Ramos (cell line): ENCODE data around the gene BMX.

Experiments
- in situ Hi-C: fragments of 300-500 bp; cut with MboI; formaldehyde crosslinking; loops from one replicate; pipeline ENCODE4 v1.14.3; 2022; ENCODE audit warnings: low sequenced_read_pairs; ENCODE audit not compliant: unreplicated experiment

The BMX gene

DNA sequence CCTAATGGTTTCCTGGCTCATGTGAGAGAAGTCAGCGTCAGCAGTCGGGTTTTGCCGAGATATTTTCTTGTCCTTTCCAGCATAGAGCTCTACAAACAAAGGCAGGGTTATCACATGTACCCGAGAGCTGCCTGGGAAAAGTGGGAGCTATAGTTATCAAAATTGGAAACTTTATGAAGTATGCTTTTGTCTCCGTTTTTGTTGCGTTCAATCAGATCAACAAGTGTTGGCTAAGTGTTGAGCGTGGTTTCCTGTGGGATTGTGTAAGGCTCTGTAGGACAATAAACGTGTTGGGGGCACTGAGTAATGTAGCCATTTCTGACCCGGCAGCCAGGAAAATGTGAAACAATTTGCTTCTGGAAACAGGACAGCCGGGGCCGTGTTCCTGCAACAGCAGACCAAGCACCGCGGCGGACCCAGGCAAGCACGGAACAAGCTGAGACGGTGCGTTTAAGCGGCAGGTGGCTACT is at the start of gene BMX:
TSS of gene BMX (plus strand) at position 311 of the 470 bp plus-strand sequence. CDS start 7,547 bp downstream, outside the sequence.
- in situ Hi-C loops = no loop called here

DNA sequence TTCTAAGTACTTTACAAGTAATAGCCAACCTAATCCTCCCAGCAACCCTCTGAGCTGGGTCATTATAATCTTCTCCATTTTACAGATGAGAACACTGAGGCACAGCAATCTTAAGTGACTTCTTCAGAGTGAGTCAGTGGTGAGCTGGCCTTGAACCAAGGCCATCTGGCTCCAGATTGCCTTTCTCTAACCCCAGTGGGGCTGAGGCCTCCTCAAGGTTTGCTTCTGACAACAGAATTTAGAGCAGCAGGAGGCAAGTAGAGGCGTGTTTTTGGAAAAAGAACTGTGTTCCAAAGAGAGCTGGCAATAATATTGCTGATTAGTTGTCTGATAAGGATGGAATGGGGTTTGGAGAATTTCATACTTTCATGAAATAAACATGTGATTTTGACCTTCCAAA is 48.7 kb upstream of the BMX start:
- in situ Hi-C loops = loop anchor here (25.0 kb wide), 1 partner anchor 115 kb away; the partner anchor contains the start of gene PIGA

DNA sequence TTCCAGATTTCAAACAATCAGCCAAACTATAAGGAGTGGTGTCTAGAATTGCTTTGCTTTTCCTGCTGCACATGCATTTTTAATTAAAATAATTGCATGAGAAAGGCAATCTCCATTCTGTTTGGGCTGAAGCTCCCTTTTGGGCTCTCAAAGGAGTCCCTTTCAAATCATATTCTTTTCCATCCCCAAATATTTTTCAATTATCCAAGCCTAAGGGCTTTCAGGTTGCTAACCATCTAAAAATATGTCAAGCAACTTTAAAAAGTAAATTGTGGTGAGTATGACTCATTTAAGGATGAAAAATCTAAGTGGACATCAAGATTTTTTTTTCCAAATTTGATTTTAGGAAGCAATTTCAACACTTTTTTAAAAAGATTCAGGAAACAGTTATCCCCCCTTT is 35.9 kb upstream of the BMX start:
- in situ Hi-C loops = loop anchor here (25.0 kb wide), 1 partner anchor 127 kb away; the partner anchor contains the start of gene PIGA

DNA sequence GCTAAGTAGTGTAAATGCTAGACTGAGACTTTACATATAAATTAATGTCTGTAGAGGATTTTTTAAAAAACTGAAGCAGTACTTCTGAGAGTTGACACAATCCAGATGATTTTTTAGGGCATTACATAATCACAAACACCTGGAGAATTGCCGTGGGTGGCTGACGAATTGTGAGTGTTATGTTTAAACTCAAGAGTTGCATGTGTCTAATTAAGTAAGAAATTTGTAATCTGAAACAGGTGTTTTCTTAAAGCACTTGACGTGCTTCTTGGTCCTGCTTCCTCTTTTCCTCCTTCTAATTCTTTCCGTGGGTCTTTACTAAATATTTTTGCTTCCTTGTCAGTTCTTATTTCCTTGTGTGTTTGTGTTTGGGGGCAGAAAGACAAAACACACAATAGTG is 35.3 kb upstream of the BMX start:
- in situ Hi-C loops = loop anchor here (25.0 kb wide), 1 partner anchor 128 kb away; the partner anchor contains the start of gene PIGA

DNA sequence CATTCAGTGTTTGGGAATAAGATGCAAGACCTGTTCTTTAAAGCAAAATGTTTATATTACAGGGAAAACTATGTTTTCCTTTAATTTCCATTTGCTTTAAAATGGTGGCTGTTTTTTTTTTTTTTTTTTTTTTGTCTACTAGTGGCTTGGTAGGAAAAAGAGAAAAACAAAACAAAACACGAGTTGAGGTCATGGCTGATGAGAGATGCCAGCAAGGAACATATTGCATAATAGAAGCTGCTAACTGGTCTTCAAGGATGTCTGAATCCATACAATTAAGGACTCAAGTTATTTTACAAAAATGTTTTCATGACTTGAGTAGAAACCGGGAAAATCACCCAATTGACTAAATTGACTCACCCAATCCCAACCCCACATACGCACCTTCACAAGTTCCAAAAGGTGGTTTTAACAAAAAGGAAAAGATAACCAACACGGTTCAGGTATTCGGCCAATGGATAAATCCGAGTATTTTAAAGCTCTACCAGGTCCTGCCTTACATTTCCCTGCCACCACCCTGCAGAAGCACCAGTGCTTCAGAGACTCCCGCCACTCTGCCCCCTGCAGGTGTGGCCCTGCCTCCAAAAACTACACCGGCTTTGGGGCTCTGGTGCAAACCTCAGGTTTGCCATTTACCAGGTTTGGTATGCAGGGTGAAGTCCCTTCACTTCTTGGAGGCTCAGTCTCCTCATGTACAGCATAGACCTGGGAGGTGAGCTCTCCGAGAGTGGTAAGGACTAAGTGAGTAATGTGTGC is 34.5 kb upstream of the BMX start:
- in situ Hi-C loops = loop anchor here (25.0 kb wide), 1 partner anchor 129 kb away; the partner anchor contains the start of gene PIGA

DNA sequence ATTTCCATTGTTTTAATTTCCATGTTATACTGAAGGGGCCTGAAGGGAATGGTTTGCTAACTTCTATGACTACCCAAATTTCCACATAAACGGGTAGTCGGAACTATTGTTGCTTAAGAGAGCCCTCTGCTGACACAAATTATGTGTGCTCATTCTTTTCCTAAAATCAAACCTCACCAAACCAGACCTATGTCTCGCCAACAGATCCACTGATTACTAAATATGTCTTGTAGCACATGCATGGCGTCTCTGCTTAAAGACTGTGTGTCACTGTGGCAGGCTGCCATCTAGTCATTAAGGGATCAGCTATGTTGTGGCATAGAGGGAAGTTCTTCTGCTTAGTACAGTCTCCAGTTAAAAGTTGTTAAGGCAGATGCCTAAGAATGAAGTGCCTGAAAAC is 32.6 kb upstream of the BMX start:
- in situ Hi-C loops = loop anchor here (25.0 kb wide), 1 partner anchor 131 kb away; the partner anchor contains the start of gene PIGA

DNA sequence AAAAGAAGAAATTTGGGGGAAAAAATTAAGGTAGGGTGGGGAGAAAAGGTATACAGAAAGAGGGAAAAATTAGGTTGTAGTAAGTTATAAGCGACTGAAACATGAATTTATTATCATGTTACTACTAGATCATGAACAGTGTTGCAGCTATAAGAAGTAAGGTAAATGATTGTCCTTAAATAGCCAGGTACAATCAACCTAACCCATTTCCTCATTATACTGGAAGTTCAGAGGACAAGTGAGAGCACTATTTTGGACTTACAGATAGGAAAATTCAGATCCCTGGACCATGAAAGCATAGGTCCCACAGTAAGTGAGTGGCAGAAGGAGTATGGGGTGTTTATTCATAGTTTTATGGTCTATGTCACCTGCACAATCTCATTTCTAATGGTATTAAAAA is 31.0 kb upstream of the BMX start:
- in situ Hi-C loops = loop anchor here (25.0 kb wide), 1 partner anchor 132 kb away; the partner anchor contains the start of gene PIGA

DNA sequence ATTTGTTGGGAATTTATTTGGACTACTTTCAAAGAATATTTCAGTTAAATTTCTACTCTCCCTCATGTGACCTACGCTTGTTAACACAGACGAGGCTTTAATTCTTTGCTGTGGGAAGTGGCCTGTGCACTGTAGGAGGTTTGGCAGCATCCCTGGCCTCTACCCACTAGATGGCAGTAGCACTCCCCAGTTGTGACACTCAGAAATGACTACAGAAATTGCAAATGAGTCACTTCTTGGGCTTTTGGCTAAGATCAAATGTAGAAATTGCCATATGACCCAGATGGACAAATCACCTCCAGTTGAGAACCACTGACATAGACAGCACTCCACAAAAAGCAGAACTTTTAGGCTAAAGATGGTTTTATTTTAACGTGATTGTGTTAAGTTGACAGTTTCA is 29.6 kb upstream of the BMX start:
- in situ Hi-C loops = loop anchor here (25.0 kb wide), 1 partner anchor 134 kb away; the partner anchor contains the start of gene PIGA

DNA sequence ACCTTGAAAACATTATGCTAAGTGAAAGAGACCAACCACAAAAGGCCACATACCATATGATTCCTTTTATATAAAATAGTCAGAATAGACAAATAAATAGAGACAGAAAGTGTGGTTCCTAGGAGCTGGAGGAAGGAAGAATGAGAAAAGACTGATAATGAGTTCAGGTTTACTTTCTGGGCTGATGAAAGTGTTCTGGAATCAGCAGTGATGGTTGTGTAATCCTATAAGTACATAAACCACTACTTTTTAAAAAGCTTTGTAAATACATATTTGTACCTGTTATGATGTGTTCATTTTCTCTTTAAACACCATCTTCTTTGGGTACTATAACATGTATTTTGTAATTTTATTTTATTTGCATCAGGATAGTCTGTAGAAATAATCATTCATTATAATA is 28.1 kb upstream of the BMX start:
- in situ Hi-C loops = loop anchor here (25.0 kb wide), 1 partner anchor 135 kb away; the partner anchor contains the start of gene PIGA

DNA sequence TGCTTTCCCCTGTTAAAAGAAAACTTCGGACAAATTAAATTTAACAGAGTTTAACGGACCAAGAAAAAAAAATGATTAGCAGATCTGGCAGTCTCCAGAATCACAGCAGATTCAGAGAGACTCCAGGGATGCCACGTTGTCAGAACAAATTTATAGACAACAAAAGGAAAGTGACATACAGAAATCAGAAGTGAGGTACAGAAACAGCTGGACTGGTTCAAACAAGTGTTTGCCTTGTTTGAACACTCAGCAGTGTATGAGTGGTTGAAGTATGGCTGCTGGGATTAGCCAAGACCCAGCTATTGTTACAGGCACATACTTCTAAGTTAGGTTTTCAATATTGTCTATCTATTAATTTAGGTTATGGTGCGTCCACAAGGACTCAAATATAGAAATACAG is 26.6 kb upstream of the BMX start:
- in situ Hi-C loops = loop anchor here (25.0 kb wide), 1 partner anchor 137 kb away; the partner anchor contains the start of gene PIGA

DNA sequence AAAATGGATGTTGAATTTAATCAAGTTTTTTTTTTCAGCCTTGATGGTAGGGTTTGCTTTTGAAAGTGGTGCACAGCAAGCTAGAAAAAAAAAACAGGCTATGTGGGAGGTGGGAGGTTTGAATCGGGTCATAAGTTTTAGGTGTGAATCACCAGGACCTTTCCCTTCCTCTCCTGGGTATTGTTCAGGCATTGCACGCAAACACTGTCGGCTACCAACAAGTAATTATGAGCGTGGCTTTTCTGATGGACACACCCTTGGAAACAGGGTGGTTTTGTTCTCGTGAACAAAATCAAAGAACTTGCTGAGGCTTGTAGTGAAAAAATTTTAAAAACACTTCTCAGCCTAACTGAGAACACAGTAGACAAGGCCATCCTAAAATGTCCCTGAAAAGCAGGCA is 25.6 kb upstream of the BMX start:
- in situ Hi-C loops = no loop called here

DNA sequence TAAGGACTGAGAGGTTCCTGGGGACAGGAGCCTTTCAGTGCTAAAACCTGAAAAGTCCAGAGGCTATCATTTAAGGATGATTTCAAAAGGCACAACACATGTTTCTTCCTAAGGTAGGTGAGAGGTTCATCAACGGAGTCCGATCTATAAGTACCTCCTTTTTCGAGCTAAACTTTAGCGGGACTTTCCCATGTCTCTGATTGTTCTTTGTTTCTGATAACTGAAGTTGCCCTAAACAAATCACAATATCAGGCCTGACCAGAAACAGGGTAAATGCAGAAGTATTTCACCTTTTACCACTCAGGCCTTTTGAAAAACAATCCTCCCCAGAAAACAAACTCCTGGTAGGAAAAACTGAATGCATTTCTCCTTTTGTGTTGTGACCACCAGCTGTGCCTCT is 25.1 kb upstream of the BMX start:
- in situ Hi-C loops = no loop called here

DNA sequence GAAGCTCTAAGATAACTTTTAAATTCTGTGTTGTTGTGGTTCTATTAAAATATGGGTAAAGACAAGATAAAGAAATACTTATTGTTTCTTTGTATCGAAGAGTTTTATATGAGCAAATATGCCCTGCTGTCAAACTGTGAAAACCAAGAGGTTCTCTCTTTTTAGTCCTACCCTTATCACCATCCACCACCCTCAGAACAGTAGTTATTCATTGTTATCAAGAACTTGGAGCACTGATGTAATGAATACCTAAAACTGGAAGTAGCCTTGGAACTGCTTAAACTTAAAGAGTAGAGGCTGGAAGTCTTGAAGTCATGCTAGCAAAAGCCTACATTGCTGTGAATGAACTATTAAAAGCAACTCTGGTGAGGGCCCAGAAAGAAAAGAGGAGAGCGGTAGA is 16.7 kb upstream of the BMX start:
- in situ Hi-C loops = no loop called here

DNA sequence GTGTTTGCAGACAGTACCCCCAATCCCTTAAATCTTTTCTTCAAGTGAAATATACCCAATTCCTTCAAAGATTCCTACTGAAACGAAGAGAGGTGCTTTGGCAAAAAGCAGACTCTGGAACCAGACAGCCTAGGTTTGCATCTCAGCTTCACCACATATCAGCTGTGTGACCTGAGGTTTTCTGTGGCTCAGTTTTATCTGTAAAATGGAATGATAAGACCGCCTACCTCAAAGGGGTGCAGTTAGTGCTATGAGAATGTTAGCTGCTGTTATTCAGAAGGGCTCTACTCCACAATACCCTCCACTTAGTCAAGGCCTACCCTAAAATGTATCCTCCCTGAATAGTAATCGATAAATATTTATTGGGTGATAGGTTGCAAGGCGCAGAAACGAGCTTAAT is 8.1 kb upstream of the BMX start:
- in situ Hi-C loops = no loop called here

DNA sequence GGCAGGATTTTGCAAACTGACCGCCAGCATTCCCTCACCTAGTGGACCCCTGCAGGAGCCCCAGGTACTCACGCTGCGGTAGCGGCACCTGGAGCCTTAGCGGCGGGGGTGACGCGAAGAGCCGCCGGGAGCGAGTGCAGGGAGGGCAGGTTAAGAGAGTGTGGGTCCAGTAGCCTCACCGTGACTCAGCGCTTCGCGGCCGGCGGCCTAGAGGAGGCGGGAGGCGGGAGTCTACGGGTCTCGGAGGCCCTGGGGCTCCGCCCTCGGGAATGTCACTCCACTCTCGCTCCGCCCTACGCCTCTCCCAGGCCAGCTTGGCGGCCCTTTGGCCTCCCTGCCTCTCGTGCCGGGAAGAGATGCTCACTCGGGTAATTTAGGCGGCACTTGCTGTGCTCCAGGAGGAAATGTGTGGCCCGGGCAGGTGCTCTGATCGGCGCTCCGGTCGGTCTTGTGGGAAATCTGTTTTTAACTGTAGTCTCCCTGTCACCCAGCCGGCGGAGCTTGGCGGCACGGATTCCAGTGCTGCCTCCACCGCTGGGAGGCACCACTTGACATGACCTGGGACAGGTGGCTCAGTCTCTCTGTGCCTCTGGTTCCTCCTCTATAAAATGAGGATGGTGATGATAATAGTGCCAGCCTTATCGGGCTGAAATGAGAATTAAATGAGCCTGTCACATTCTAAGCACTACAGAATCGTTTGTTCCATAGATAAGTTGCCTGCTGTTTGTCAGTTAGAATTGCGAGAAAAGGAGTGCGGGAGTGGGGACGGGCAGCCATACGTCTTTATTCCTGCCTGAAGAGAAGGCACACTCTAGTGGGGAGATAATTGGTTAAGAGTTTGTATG is 7.3 kb upstream of the BMX start, which contains the start of gene PIR:
TSS of gene PIR (minus strand) at position 216 of the 845 bp plus-strand sequence. CDS start 2,076 bp downstream, outside the sequence.
- in situ Hi-C loops = no loop called here

DNA sequence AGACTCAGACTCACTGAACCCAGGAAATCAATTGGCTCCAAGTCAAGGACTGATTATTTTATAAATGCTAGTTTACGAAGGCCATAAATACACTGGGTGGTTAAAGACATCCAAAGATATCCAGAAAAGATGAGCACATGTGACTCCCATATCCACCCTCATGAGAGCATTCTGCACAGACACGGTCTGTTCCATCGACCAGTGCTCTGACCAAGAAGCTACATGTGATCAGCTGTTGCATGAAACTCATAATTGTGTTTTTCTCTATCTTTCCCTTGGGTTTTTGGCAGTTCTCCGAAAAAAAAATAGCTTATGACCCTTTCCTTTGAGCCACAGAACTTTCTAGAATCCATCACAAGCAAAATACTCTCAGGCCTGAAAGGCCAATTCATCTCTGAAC is 4.8 kb upstream of the BMX start:
- in situ Hi-C loops = no loop called here

DNA sequence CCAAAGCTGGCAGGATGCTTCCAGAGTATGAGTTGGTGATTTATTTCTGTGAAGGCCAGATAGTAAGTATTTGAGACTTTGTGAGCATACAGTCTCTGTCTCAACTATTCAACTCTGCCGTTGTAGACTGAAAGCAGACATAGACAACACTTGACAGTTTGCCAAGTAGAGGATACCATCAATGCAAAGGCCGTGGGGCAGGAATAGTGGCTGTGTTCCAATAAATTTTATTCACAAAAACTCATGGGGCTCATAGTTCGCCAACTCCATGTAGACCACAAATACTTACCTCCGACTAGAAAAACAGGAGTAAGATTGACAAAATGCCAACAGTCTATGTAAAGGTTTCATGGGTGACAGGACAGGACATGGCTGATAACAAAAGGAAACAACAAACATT is 3.8 kb upstream of the BMX start:
- in situ Hi-C loops = no loop called here

DNA sequence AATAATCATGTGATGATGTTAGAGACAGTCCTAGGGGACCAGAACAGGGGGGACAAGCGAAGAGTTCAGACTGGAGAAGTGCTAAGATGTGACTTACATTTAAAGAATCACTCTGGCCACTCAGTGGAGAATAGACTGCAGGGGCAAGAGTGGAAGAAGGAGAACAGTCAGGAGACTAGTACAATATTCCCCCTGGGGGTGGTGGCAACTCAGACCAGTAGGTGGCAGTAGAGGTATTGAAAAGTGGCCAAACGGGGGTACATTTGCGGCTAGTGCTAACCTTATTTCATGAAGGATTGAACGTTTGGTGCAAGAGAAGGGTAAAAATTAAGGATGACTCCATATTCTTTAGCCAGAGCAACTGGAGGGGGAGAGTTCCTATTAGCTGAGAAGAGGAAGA is 2.7 kb upstream of the BMX start:
- in situ Hi-C loops = no loop called here

DNA sequence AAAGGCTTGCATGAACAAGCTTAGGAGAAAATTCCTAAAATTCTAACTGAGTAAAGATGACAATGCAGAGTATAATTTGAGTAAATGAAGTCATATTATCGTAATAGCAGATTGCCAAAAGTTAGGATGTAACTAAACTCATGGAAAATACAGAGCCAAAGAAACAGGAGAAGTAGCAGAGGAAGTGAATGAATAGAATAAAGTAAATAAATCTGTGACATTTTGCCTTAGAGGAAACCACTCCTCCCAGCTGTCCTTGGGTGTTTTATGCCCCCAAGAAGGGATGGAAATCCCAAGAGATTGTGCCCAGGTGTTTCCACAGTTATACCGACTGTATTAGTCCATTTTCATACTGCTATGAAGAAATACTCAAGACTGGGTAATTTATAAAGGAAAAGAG is 1.9 kb upstream of the BMX start:
- in situ Hi-C loops = no loop called here

DNA sequence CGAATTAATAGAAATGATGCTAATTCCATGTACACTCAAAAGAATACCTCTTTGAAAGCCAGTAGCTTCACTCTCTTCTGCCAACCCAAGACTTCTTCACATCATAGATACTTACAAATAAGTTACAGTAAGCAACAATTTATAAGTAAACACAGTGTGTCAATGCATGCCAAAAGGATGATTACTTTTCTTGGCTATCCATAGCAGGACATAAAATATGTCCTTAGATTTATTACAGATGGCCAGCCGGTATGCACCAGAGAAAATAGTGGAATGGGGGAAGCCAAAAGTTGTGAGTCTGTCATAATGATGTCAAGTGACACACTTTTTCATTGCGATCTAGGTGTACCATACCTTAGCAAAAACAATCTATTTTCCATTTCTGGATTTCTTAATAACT is 631 bp upstream of the BMX start:
- in situ Hi-C loops = no loop called here

DNA sequence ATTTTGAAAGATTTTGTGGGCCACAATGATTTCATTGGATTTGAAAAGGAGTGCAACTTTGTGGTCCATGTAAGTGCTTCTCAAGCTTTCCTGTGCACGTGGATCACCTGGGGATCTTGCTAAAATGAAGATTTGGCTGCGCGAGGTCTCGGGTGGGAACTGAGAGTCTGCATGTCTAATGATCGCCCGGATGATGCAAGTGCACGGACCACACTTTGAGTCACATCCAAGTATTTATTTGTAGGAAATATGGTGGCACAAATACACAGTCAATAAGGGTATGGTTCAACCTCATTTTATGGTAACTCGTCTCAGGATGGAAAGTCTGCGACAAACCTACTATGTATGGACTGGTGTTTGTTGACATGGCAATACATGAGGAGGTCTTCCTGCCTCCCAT is 899 bp downstream of the BMX start:
- in situ Hi-C loops = no loop called here
